Activated T-cell treated with anti-CD3 and anti-CD28 coated beads for 24 hours (primary cell): Measurements from ENCODE around the gene SLC7A4.
"Not testable (repeated sequence)": the region's sequence is repeated elsewhere in the genome, so short reads cannot be mapped to it uniquely, and the experiment has no call there.

Experiments
- DNase-seq: peaks from one replicate; pipeline ENCODE4 v3.0.0-alpha.2; 2020; ENCODE audit warnings: low read depth

The SLC7A4 gene

DNA sequence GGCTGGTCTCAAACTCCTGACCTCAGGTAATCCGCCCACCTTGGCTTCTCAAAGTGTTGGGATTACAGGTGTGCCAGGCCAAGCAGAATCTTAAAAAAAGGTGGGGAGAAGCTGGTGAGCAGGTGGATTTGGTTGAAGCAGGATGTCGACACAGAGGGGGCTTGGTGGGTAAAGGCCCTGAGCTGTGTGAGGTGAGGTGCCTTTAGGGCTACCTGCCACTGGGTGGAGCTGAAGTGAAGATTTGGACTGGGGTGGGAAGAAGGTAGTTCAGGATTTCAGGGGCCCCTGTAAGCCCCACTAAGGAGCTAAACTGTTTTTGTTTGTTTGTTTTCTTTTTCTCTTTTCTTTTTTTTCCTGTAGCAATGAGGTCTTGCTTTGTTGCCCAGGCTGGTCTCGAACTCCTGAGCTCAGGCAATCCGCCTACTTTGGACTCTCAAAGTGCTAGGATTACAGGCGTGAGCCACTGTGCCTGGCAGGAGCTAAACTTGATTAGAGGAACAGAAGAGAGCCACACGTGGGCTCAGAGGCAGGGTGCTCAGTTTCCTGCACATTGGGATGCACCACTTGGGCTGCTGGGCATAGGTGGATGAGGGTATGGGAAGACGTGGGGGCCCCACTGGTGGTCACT is 11.4 kb downstream of the SLC7A4 start:
- DNase-seq, result no peak

DNA sequence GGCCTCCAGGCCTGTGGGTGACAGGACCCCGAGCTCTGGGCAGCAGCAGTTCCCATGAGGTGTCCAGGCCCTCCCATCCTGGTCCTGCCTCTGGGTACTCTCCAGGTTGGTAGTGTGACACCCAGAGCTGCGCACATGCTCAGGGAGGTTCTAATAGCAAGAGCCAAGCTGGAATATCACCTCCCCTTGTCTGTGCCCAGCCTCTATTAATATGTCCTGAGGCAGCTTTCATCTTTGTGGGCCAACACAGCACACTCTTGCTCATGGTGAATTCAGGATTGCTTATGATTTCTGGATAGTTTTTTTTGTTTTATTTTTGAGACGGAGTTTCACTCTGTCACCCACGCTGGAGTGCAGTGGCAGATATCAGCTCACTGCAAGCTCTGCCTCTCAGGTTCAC is 14.0 kb downstream of the SLC7A4 start:
- no peak for DNase-seq

DNA sequence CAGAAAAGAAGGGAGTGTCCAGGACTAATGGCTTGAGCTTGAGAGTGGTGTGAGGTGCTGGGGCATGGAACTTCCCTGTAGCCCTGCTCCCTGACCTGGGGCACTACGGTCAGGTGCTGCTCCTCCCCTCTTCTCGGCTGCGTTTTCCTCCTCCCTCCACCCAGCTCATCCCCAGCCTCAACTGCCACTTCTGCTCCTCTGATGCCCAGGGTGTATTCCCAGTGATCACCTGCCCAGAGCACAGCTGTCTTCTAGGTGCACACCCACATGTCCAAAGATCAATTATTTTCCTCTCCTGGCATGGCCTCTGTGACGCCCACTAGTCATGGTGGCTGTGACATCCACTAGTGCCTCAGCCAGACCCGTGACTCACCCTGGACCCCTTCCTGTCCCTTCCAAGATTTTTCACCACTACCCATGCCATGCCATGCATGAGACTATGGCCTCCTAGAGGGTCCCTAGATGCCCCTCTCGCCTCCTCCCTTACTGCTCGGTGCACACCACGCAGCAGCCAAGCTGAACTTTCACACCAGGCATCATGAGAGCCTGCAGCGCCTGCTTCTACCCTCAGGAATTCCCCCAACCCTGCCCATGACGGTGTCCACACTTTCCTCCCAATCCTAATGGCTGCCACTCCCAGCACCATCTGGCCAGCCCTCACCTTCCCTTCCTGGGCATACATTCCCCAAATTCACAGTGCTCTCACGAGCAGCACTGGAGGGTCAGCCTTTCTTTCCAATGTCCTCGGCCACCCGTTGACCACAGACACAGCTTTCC is 15.5 kb downstream of the SLC7A4 start:
- DNase-seq, result no peak

DNA sequence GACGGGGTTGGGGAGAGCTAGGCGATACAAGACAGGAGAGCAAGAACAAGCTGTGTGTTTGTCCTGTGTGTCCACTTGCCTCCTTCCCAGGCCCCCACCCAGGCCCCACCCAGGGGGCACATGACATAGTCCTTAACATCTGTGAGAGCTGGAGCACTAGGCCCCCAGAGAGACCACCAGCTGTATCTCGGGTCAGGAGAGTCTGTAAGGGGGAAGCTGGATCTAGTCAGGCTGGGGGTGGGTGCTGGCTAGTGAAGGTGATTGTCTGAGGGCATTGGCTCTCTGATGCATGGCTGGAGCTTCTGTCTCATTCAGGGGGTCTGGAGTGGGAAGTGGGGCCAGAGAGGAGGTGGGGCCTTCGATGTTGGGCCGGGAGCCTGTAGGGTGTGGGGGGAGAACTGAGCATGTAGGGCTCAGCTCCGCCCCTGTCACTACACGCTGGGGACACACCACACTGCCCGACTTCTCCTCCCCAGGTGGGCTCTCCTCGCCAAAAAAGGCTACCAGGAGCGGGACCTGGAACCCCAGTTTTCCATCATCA is 16.8 kb downstream of the SLC7A4 start:
- no peak for DNase-seq

DNA sequence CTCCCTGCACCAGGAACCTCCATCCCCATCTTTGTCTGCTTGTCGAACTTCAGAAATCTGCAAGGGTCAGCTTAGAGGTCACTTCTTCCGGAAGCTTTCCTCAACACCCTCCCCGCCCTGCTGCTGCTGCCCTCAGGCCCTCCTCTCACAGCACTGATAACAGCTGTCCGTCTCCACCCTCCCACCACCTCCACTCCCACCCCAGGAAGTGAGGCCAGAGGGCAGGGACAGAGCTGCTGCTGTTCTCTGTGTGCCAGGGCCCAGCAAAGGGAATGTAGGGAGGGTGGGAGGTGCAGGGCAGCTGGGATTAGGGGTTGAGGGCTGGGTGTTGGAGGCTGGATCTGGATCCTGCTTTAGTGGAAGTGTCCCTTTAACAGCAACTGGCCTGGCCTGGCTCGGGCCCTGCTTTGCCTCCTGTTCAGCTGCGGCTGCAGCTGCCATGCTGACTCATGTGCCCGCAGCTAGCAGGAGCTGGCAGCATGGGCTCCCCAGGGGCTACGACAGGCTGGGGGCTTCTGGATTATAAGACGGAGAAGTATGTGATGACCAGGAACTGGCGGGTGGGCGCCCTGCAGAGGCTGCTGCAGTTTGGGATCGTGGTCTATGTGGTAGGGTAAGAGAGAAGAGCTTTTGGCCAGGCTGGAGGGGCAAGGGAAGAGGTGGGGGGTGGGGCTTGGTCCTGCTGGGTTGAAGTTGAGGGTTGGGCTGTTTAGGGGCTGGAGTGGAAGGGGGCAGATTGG is 17.5 kb downstream of the SLC7A4 start, which contains the start of gene P2RX6:
TSS of gene P2RX6 (plus strand) at position 440 of the 740 bp plus-strand sequence. CDS start at position 450, 10 bp downstream.
- DNase-seq, result no peak

DNA sequence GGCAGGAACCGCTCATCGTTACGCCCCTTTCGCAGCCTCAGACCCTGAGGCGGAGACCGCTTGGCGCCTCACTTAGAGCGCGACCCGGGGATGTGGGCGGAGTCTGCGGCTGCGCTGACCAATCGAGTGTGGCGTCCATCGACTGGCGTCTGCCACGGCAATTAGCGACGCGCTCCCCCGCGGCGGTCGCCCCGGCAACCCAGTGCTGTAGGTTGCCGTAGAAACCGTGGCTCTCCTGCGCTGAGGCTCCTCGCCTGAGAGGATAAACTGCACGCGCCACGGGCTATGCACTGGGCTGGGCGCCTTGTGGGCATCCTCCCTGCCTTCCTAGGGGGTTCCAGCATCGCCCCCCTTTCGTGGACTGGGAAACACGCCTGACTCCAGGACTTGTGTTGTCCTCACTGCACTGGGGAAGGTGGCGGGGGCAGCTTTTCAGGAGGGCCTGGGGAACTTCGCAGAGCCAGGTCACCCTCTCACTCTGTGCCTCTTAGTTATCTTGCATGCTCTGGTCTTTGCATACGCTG is 18.1 kb downstream of the SLC7A4 start:
- peak; percentile 81 for DNase-seq

DNA sequence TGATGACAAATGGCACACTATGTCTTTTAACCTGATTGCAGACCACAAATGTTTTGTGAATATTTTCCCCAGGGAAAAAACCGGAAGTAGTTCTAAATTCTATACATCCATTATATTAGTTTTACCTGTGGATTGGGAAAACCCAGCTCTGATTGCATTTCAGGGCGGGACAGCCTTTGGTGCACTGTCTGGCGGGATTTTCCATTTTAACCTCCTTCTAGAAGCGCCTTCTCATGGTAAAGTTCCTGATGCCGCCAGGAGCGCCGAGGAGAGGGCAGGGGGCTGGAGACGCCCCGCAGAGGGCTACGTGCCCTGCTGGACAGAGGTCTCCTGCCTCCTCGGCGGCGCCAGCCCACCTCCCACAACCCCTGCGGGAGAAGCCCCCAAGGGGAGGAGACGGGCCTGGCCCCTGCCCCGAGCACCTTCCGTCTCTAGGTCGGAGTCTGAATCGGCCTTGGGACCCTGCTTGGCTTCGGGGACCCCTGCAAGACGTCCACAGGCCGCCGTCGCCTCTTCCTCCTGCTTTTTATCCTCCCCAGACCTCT is 18.6 kb downstream of the SLC7A4 start:
- no peak for DNase-seq

DNA sequence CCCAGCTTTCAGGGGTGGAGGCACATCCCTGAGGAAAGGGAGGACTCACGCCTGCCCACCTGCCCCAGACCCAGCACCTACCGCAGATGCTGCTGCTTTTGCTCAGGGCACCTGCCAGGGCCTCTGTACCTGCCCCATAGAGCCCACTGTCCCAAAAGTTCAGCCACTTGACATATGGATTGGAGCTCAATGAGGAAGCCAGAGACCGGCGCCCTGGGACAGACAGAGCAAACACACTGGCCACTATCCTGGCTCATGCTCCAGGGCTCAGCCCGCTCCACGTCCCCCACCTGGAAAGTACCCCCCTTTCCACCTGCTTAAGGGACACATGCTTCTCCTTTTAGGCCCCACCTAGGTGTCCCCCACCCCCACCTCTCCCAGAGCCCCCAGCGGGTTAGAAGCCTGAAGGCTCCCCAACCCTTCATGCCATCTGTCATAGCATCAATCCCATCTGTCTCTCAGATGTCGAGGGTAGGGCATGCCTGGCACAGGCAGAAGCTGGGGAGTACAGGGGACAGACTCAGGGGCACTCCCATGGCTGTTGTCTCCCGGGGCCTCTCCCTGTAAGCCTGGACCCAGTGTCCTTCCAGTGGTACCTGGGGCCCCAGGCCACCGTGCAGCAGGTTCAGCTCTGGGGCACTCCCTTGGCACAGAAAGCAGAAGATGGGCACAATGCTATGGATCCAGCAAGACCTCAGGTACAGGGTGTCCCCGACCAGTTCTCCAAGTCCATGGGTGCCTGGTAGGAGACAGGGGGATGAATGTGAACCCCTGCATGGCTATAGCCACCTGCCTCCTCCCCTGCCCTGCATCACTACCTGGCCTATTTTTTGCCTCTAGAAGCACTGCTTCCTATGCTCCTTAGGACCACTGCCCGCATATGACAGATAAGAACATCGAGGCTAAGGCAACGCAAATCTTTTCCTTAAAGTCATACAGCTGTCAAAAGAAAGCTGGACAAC is 19.6 kb downstream of the SLC7A4 start:
- no peak for DNase-seq

DNA sequence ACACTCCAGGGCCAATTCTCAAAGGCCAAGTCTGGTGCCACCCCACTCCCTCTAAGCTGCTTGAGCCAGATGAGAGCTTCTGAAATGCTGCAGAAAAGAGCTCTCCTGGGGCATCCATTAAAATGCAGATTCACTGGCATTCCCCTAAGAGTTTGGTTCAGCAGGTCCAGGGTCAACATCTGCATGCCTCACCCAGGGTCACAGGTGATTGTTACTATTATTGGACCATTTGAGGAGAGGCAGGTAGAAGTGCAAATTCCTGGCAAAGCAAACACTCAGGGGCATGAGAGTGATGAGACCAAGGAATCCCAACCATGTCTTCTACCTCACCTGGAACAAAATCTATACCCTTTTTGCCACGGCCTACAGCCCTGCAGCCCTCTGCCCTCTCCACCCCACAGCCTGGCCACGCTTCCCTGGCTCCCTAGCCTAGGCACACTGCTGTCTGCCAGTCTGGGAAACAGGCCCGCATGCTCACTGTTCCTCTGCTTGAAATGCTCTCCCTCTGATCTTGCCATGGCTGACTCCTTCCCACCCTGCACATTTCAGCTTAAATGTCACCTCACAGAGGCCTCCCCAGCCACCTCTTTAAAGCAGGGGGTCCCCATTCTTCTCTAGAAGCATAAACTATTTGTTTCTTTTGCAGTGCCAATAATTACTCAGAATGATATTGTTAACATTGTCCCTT is 21.8 kb downstream of the SLC7A4 start:
- no peak for DNase-seq

DNA sequence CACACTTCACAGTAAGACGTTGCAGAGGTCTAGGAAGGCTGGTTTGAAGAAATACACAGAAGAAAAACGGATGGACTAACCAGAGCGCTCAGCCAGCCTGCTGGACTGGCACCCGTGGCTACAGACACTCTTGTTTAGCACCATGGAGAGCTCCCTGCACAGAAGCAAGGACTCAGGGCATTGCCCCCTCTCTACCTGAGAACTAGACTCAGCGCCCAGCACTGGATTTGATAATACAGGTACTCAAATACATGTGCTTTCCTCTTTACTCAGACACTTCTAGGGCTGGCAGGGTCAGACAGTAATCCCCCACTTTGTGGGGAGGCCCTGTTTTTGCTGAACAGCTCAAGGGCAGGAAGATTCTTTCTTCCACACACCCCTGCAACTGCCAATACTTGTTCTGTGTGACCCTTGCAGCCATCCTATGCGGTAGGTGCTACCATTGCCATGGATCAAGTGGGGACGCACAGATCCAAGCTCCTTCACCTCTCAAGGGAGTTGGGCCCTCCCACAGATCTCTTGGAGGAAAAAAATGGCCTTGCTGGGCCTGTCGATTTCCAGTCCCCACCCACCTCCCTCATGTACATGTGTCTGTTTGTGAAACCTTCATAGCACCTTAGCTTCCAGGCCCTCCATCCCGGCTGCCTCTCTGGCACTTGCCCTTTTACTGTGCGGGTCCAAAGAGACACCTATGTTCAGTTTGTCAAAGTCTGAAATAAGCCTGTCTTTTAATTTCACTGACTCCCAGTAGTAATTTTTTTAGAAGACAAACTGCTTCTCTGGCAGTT is 22.5 kb downstream of the SLC7A4 start:
- DNase-seq, result no peak

DNA sequence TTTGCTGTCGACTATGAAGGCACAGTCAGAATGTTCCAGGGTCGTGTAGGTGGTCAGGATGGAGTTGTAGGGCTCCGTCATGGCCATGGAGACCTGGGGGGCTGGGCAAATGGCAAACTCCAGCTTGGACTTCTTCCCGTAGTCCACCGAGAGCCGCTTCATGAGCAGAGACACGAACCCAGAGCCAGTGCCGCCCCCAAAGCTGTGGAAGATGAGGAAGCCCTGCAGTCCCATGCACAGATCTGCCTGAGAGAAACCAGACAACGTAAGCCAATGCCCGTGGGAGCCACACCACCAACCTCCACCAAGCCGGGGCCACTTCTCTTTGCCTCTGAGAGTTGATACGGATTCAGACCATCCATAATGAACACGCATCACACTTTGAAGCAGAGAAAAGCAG is 23.2 kb downstream of the SLC7A4 start:
- DNase-seq, result not testable (repeated sequence)

DNA sequence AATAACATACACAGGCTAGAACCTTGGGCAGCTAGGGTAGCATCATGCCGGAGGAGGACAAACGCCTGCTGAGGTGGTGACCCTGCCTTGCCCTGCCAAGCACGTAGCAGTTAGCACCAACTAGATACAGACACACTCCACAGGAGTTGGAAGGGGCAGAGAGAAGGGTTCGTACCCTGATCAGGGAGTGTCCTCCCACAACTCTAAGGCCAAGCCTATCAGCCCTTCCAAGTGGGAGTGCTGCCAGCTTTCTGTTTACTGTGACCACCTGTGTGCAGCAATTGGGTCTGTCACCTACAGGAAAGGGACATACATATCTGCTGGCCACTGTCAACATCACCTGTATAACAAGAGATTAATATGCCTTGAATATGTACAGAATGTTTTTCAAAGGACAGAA is 28.6 kb downstream of the SLC7A4 start:
- no peak for DNase-seq

DNA sequence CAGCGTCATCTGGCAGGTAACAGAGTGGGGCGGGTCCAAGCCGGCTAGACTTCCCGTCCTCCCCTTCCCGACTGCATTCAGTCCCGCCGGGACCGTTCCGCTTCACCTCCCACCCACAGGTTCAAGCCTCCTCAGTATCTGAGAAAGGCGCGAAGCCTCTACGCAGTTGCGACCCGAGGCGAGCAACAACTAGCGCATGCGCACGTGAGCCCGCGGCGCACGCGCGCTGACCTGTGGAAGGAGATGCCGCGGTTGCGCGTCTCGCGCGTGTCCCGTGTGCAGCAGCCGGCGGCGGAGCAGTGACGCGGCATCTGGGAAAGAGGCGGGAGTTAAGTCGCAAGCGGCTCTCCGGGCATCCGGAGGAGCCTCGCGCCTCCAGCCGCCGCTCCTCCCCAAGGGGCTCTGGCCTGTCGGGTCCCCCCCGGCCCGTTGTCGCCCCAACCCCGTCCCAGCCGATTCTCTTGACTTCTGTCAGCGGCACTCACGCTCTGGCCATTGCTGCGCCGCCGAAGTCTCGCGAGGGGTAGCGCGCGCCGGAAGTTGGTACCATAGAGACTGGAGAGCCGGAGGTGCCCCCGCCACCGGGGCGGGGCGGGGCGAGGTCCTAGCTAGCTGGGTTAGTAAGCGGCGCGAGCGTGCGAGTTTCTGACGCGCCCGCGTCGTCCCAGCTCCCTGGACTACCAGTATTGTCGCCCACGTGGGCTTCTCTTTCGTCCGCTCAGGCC is 30.6 kb downstream of the SLC7A4 start, which contains the start of gene THAP7:
TSS of gene THAP7 (minus strand) at position 518 of the 725 bp plus-strand sequence. CDS start at position 311, 207 bp downstream.
- DNase-seq, result peak; percentile 95

DNA sequence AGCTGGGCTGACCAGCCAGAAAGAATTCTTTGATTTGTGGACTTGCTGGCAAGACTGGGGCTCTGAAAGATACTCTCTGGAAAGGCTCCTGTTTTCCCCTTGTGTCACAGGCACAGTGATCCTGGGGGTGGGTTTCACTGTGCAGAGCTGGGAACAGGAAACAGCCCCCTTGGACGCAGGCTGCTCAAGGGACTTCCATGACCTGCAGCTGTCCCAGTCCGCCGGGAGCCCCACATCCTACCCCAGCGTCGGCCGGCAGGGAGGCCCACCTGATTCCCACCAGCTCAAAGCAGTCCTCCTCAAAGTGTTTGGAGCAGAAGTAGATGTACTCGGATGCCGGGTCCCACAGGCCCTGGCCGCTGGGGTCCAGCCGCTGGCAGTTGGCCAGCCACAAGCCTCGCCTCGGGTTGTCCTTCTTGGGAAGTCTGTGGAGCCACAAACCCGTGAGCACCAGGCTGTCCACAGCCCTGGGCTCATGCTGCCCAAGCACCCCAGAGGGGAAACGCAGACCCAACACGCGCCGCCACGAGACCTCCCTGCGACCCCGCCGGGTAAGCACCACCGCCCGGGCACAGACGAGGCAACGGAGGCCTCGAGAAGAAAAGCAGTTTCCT is 31.3 kb downstream of the SLC7A4 start:
- no peak for DNase-seq

DNA sequence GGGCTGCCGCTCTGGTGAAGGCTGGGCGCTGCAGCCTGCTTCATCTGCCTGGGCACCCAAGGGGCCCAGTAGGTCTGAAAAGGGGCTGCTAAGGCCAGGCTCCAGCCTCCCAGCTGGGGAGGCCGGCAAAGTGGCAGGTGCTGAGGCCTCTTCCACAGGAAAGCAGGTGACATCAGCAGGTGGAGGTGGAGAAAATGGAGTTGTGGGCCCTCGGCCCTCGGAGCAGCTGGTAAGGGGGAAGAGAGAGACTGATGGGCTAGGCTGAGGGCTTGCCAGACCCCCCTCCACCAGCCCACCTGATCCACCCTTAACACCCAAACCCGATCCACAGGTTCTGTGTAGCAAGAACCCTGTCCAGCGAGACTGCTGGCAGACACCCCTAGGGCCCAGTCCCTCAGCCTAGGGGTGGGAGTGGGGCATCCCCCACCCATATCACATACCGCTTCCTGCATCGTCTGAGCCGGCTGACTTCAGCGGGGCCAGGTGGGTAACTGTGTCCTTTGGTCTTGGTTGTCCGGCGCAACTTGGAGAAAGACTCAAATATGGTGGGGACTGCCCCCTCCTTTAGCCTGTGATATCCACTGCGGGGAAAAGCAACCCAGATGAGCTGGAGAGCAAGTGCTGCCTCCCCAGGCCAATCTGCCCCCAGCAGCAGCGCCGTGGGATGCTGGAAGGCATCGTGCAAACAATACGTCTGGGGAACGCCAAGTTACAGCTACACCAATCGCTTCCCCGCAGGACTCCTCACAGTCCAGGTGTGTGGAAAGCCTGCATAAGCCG is 32.0 kb downstream of the SLC7A4 start:
- no peak for DNase-seq

DNA sequence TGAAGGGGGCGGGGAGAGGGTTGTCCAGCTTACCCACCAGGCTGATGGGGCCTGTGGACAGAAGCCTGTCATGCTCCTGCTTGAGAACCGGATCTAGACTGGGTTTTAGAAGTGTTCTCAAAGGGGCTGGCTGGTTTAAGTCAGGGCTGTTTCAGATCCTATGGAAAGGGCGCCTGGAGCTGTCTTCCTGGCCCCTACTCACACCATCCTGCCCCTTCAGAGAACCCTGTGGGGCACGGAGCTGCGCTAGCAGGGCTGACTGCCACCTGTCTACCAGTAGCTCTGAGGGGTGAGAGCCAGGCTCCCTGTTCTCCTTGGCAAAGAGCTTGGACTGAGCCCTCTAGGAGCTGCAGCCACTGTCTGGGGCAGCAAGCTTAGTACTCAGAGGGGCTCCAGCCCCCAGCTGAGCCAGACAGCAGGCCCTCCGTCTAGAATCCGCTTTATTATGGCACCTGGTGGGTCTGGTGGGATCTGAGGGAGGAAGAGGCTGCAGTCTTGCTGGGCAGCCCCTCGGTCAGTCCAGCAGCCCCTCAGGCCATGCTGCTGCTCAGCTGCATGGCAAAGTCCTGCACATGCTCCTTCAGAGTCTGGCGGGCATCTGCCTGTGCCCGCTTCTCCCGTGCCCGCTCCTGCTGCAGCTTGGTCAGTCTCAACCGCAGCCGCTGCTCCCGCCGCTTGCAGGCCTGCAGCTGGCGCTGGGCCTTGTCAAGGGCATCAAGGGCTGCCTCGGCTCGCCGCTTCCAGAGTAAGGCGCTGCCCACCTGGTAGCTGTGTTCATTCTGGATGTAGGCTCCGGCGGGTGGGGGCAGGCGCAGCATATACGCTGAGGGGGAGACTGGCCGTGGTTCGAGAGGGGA is 32.8 kb downstream of the SLC7A4 start:
- DNase-seq, result no peak
